WI38 (cell line): ENCODE data around the gene PCDHAC2.

Source experiments
- H3K4me3 ChIP-seq: 2 replicates; pipeline ENCODE4 v1.5.1; 2011; ENCODE audit warnings: low read depth, mild to moderate bottlenecking, control low read depth, low read length
- TF ChIP-seq, protein P1 (sequence below): IDR thresholded peaks from 2 replicates; pipeline ENCODE4 v1.5.1; 2012; ENCODE audit warnings: low read depth, mild to moderate bottlenecking, control low read depth, low read length

Gene PCDHAC2

DNA sequence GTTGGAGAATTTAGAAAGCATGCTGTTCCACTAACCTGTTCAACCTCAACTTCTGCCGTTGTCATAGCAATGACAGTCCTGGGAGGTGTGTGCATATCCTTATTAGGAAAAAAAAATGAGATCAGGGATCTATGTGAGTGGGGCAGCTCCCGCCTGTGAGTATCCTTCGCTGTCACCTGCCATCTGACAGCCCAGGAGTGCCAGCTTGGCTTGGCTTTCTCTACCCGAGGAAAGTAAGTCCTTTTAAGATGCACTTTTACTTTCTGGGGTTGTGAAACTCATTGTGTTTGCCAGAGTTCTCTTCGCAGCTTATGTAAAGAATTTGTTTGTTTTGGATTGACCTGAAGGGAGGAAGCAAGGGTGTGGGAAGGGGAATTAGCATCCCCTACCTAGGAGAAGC is 21.8 kb downstream of the PCDHAC2 start:
- TF ChIP-seq, protein P1, sequence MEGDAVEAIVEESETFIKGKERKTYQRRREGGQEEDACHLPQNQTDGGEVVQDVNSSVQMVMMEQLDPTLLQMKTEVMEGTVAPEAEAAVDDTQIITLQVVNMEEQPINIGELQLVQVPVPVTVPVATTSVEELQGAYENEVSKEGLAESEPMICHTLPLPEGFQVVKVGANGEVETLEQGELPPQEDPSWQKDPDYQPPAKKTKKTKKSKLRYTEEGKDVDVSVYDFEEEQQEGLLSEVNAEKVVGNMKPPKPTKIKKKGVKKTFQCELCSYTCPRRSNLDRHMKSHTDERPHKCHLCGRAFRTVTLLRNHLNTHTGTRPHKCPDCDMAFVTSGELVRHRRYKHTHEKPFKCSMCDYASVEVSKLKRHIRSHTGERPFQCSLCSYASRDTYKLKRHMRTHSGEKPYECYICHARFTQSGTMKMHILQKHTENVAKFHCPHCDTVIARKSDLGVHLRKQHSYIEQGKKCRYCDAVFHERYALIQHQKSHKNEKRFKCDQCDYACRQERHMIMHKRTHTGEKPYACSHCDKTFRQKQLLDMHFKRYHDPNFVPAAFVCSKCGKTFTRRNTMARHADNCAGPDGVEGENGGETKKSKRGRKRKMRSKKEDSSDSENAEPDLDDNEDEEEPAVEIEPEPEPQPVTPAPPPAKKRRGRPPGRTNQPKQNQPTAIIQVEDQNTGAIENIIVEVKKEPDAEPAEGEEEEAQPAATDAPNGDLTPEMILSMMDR, result no peak
- no peak overlapping the region for H3K4me3 ChIP-seq

DNA sequence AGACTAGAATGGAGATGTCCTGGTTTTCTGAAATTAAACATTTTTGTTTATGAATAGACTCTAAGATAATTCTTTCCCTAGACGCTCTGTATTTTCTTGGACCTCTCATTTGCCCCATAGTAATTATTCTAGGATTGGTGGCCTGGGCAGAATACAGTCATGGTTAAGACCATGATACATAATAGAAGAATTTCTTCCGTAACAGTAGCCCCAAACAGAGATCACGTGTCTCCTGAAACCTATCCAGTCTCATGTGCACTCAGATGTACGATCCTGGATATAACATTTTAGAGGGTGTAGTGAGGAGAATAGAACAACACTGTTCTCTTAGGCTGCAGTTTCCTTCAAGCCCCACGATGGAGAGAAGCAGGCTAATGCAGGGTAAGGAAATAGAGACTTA is 22.3 kb downstream of the PCDHAC2 start:
- TF ChIP-seq, protein P1, result no peak

DNA sequence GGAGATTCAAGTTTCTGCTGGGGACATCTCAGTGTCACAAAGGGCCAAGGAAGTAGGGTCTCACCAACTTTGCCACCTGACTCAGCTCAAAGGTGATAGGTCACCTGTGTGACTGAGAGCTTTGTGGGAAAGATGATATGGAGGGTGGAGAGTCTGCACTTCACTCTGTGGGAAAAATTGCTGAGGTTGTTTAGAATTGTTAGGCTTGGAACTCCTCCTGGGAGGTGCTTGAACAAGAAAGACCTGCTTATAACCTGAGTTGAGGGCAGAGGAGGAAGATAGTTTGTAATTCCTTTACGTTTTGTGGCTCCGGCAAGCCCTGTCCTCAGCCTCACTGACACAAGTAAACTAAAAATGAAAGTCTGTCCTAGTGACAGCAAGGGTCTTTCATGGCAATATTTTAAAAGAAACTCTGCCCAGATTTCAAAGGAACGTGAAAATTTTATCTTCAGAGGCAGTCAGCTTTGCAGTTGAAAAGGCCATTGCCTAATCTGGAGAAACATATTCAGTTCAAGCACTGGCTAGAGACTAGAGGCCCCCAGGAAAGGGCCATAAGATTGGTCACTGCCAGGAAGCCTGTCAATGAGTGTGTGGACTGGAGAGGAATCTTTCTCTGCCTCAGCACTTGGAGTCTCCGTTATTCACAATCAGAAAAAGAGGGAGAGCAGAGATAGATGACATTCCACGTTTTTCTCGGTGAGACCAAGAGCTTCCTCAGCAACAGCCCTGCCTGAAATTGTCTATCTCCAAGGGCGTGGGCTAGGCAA is 23.2 kb downstream of the PCDHAC2 start:
- TF ChIP-seq, protein P1, result no peak

More for the DNA sequence above, 22.3 kb downstream of the PCDHAC2 start:
- no peak overlapping the region for H3K4me3 ChIP-seq

DNA sequence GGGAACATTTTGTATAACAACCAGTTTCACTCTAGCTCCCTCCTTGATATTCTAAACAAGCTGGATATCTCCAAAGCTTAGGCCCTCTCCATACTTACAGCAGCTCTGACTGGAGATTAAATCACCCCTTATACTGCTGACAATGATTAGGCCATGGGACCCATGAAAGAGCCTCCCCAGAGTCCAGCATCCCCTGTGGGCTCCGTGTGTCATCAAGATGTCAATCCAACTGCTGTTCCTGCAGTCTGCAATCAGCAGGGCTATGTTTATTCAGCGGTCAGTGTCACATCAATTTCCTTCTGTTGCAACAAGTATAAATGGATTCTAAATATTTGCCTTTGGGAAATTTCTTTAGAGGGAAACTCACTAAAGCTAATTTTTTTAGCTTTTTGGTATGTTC is 26.6 kb downstream of the PCDHAC2 start:
- no peak overlapping the region for H3K4me3 ChIP-seq
- TF ChIP-seq, protein P1, result no peak

More for the DNA sequence above, 23.2 kb downstream of the PCDHAC2 start:
- H3K4me3 ChIP-seq, result no peak overlapping the region

DNA sequence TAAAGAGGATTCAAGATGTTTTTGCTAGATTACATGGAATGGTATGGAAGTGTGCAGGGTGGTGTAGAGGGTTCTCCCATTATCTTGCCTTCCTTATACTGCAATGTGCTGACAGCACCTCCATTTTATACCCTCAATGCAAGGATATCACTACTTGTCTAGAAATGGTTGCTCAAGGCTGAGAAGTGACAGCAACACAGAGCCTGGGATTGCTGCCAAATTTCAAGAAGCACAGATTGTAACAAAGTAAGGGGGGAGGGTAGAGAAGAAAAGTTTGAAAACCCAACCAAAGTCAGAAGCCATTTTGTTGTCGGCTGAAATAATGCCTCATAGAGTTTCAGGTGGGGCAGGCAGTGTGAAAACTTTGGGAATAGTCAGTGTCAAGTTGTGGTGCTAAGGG is 29.8 kb downstream of the PCDHAC2 start:
- H3K4me3 ChIP-seq, result no peak overlapping the region
- TF ChIP-seq, protein P1, result no peak

DNA sequence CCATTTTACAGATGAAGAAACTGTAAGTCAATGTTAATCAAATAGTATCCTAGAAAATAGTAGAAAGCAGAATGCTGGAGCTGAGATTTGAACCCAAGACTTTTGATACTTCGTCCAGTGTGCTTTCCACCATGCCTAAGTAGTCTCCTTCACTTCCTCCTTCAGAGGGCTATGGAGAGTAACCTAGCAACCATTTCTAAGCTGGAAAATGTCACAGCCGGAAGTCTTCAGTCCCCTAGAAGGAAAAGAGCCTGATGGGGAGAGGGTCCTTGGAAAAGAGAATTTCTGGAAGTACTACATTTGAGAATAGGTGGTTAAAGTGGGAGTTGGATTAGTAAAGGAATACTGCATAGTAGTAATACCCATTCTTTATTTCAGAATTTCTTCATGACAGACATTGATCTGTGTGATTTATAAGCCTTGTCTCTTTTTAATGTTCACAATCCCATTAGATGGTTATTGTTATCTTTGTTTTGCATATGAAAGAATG is 32.7 kb downstream of the PCDHAC2 start:
- H3K4me3 ChIP-seq, result no peak overlapping the region

DNA sequence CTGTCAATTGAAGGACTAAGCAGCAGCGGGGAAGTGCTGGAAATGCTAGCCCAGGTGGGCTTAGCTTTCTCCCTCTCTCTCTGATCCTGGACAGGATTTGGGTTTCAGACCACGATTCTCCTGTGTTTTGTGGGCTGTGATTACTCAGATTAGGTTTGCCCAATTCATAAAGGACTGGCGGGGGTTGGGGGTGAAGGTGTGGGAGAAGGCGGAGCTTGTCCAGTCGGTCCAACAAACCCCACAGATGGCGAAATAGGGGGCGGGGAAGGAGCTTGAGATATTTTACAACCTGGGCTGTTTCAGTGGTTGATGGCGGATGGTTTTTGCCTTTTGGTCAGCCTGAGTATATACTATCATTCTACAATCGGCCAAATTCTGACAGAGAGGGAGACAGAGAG is 35.2 kb downstream of the PCDHAC2 start:
- TF ChIP-seq, protein P1, result no peak
- H3K4me3 ChIP-seq, result no peak overlapping the region

More for the DNA sequence above, 32.7 kb downstream of the PCDHAC2 start:
- TF ChIP-seq, protein P1, result no peak
